CD14-positive monocyte (primary cell): Measurements from ENCODE around the gene AR. TPM values are rescaled to one million over a fixed set of nuclear protein-coding genes. Genes with fewer than 3 reads are reported as not detected.

ENCODE experiments used
- DNase-seq, 3 donors: peaks; one replicate each; pipeline ENCODE4 v3.0.0-alpha.2; 2011 to 2022
- H2AFZ ChIP-seq: 2 replicates; pipeline ENCODE4 v1.6.0; 2012; ENCODE audit warnings: mild to moderate bottlenecking, low read depth, low read length, inconsistent platforms; ENCODE audit not compliant: insufficient read depth, poor library complexity, severe bottlenecking
- H3K27ac ChIP-seq, 2 donors: 1 replicate in 1 of 2; 2 replicates in 1 of 2; pipeline ENCODE4 v1.5.1; 2012 to 2013; ENCODE audit warnings: low read length in 2 of 2, control low read depth in 1 of 2, inconsistent platforms in 1 of 2, low read depth in 1 of 2, mild to moderate bottlenecking in 1 of 2
- H3K27me3 ChIP-seq, 2 donors: one replicate each; pipeline versions ENCODE4 v1.6.0 to v1.6.1; 2011 to 2013; ENCODE audit warnings: low read length in 2 of 2; ENCODE audit not compliant: control insufficient read depth in 2 of 2, insufficient read depth in 2 of 2
- H3K36me3 ChIP-seq, 2 donors: replicated peaks in 1 of 2; 1 replicate in 1 of 2; 2 replicates in 1 of 2; pipeline versions ENCODE4 v1.5.1 to v1.6.1; 2012 to 2013; ENCODE audit warnings: low read length in 2 of 2, control low read depth in 1 of 2, inconsistent platforms in 1 of 2, mild to moderate bottlenecking in 1 of 2; ENCODE audit not compliant: insufficient read depth in 2 of 2, control insufficient read depth in 1 of 2
- H3K4me1 ChIP-seq, 2 donors: 1 replicate in 1 of 2; 2 replicates in 1 of 2; pipeline versions ENCODE4 v1.5.1 to v1.6.1; 2012 to 2013; ENCODE audit warnings: low read length in 2 of 2, control low read depth in 1 of 2, inconsistent platforms in 1 of 2, mild to moderate bottlenecking in 1 of 2, moderate library complexity in 1 of 2; ENCODE audit not compliant: insufficient read depth in 2 of 2, control insufficient read depth in 1 of 2
- H3K4me2 ChIP-seq: replicated peaks from 2 replicates; pipeline ENCODE3; 2012; ENCODE audit warnings: low read length, moderate library complexity, mild to moderate bottlenecking; ENCODE audit not compliant: poor library complexity, severe bottlenecking; ENCODE audit errors: extremely low read depth
- H3K4me3 ChIP-seq, 3 experiments: fragments of 200-600 bp in 1 of 3; sonication (generic) in 1 of 3; replicated peaks in 1 of 3; 1 replicate in 2 of 3; 2 replicates in 1 of 3; pipeline ENCODE4 v1.5.1; 2011 to 2013; ENCODE audit warnings: low read length in 3 of 3, mild to moderate bottlenecking in 3 of 3, control low read depth in 2 of 3, low read depth in 2 of 3, inconsistent platforms in 1 of 3, moderate library complexity in 1 of 3
- H3K79me2 ChIP-seq: 2 replicates; pipeline ENCODE4 v1.6.0; 2012; ENCODE audit warnings: mild to moderate bottlenecking, control low read depth, inconsistent platforms, low read length, moderate library complexity; ENCODE audit not compliant: insufficient read depth
- H3K9ac ChIP-seq: 2 replicates; pipeline ENCODE4 v1.6.0; 2017; ENCODE audit warnings: low read length, mild to moderate bottlenecking; ENCODE audit not compliant: insufficient read depth, poor library complexity, severe bottlenecking
- H3K9me3 ChIP-seq, 2 donors: replicated peaks in 1 of 2; 1 replicate in 1 of 2; 2 replicates in 1 of 2; pipeline versions ENCODE4 v1.5.1 to v1.6.1; 2012 to 2013; ENCODE audit warnings: low read length in 2 of 2, control low read depth in 1 of 2; ENCODE audit not compliant: control insufficient read depth in 1 of 2, insufficient read depth in 1 of 2
- H4K20me1 ChIP-seq: 2 replicates; pipeline ENCODE4 v1.6.0; 2012; ENCODE audit warnings: mild to moderate bottlenecking, low read length, control low read depth, moderate library complexity; ENCODE audit not compliant: insufficient read depth
- H3K27ac Mint-ChIP-seq, 7 donors: one replicate each; pipeline ENCODE4 v1.8.0; 2020; ENCODE audit warnings: mild to moderate bottlenecking in 7 of 7, mixed read lengths in 7 of 7, moderate library complexity in 6 of 7, inconsistent platforms in 2 of 7
- H3K27me3 Mint-ChIP-seq, 3 donors: one replicate each; pipeline ENCODE4 v1.8.0; 2021 to 2022; ENCODE audit warnings: low read depth in 3 of 3, mild to moderate bottlenecking in 3 of 3, mixed read lengths in 3 of 3, moderate library complexity in 3 of 3, inconsistent platforms in 1 of 3
- H3K36me3 Mint-ChIP-seq, 2 donors: one replicate each; pipeline ENCODE4 v1.8.0; 2020; ENCODE audit warnings: mixed read lengths in 2 of 2, inconsistent platforms in 1 of 2, mild to moderate bottlenecking in 1 of 2
- H3K4me1 Mint-ChIP-seq: one replicate; pipeline ENCODE4 v1.8.0; 2020; ENCODE audit warnings: mild to moderate bottlenecking, mixed read lengths
- H3K4me3 Mint-ChIP-seq, 2 donors: one replicate each; pipeline ENCODE4 v1.8.0; 2020; ENCODE audit warnings: mild to moderate bottlenecking in 2 of 2, mixed read lengths in 2 of 2, moderate library complexity in 1 of 2
- H3K9me3 Mint-ChIP-seq, 7 donors: one replicate each; pipeline ENCODE4 v1.8.0; 2020 to 2022; ENCODE audit warnings: mixed read lengths in 7 of 7, mild to moderate bottlenecking in 6 of 7, moderate library complexity in 6 of 7, inconsistent platforms in 2 of 7
- WGBS: methylation state at CpG from one replicate; pipeline ENCODE4 v1.1.5; 2013; ENCODE audit warnings: missing lambda C conversion rate; ENCODE audit not compliant: insufficient coverage; 5-methylcytosine and 5-hydroxymethylcytosine counted together
- intact Hi-C, 2 donors: fragments of 100-400 bp; cut with micrococcal nuclease; formaldehyde crosslinking; loops; one replicate each; pipeline versions ENCODE4 v1.15.0 to v1.15.1; 2023
- polyA plus RNA-seq, 3 donors: library from polyadenylated mRNA; depleted of rRNA in 1 of 3; unstranded in 2 of 3; stranded (reverse) in 1 of 3; fragments of 300-500 nt in 2 of 3; fragments of >200 nt in 1 of 3; fragmentation: Illumina TruSeq in 2 of 3; gene quantifications; 1 replicate in 2 of 3; 2 replicates in 1 of 3; pipeline ENCODE4 v1.2.3, GENCODE V29; 2012 to 2021
- TF ChIP-seq, protein P1 (sequence below): fragments of 200-600 bp; IDR thresholded peaks from one replicate; pipeline ENCODE4 v1.8.0; 2022; ENCODE audit warnings: antibody characterized with exemption, mild to moderate bottlenecking

Gene AR
- polyA plus RNA-seq, 3 donors: not detected

DNA sequence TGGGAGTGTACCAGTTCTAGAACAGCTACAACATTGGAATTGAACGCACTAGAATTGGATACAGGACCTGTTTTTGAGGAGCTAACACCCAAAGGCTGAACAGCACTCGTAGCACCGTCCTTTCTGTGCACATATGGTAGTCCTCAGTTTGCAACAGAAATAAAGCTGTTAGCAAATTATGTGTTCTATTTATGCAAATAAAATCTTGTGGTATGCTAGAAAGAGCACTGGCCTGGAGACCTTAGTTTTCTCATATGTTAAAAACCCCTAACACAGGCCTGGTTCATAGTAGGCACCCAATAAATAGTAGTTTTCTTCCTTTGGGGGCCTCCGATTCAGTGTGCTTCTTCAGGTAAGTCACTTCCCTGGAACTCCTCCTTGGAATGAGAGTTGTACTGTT lies 140.3 kb downstream of the AR start:
- Histone ChIP-seq H3K4me1 (no peaks in the 10 kb centered on the region), H4K20me1 (no peaks in the 10 kb centered on the region), H3K4me3 (no peak overlapping the region), H3K4me2 (no peak overlapping the region), H3K9ac (no peak overlapping the region), H3K9me3 (peaks cover 0 to 9% of the 10 kb centered on the region in 2 donors), H3K79me2 (no peaks in the 10 kb centered on the region), H2AFZ (no peak overlapping the region), H3K36me3 (no peaks in the 10 kb centered on the region), H3K27ac (no peak overlapping the region), H3K27me3 (no peaks in the 10 kb centered on the region)
- TF ChIP-seq, protein P1, sequence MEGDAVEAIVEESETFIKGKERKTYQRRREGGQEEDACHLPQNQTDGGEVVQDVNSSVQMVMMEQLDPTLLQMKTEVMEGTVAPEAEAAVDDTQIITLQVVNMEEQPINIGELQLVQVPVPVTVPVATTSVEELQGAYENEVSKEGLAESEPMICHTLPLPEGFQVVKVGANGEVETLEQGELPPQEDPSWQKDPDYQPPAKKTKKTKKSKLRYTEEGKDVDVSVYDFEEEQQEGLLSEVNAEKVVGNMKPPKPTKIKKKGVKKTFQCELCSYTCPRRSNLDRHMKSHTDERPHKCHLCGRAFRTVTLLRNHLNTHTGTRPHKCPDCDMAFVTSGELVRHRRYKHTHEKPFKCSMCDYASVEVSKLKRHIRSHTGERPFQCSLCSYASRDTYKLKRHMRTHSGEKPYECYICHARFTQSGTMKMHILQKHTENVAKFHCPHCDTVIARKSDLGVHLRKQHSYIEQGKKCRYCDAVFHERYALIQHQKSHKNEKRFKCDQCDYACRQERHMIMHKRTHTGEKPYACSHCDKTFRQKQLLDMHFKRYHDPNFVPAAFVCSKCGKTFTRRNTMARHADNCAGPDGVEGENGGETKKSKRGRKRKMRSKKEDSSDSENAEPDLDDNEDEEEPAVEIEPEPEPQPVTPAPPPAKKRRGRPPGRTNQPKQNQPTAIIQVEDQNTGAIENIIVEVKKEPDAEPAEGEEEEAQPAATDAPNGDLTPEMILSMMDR: no peak
- H3K9me3 Mint-ChIP-seq: peaks cover 0 to 3% (median 0%) of the 10 kb centered on the region in 7 donors
- intact Hi-C loops: no loop called here
- H3K4me3 Mint-ChIP-seq: no peak overlapping the region
- H3K27me3 Mint-ChIP-seq: peaks cover 0 to 2% (median 0%) of the 10 kb centered on the region in 3 donors
- no peak overlapping the region for H3K27ac Mint-ChIP-seq
- 100% methylated on average over 3 of the region's 4 CpGs for WGBS
- H3K4me1 Mint-ChIP-seq: peaks cover 6% of the 10 kb centered on the region
- no peaks in the 10 kb centered on the region for H3K36me3 Mint-ChIP-seq
- no peak for DNase-seq

DNA sequence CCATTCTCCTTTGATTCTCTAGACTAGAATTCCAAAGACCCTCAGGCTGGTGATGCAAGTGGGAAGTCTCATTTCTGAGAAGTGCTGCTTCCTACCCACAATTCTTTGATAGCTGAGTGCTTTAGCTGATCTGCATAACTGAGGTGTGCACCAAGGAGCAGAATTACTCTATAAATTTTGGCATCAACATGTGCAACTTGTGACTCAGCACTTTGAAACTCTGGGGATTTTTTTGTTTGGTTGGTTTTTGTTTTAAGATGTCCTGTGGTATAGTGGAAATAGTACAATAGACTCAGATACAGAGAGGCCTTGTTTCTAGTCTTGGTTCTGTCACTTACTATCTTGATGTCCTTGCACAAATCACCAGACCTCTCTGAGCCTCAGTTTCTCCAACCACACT lies 148.4 kb downstream of the AR start:
- no peak for DNase-seq
- Histone ChIP-seq H4K20me1 (no peaks in the 10 kb centered on the region), H3K79me2 (no peaks in the 10 kb centered on the region), H3K36me3 (no peaks in the 10 kb centered on the region), H3K4me3 (no peak overlapping the region), H3K9ac (no peak overlapping the region), H3K4me2 (no peak overlapping the region), H3K27ac (no peak overlapping the region), H2AFZ (no peak overlapping the region), H3K27me3 (no peaks in the 10 kb centered on the region), H3K4me1 (peaks cover 9 to 10% of the 10 kb centered on the region in 2 donors), H3K9me3 (no peaks in the 10 kb centered on the region)
- Mint-ChIP-seq H3K4me3 (no peak overlapping the region), H3K36me3 (no peaks in the 10 kb centered on the region), H3K27me3 (no peaks in the 10 kb centered on the region), H3K27ac (no peak overlapping the region), H3K9me3 (peaks cover 0 to 4% (median 0%) of the 10 kb centered on the region in 7 donors), H3K4me1 (peaks cover 21% of the 10 kb centered on the region)
- TF ChIP-seq, protein P1: no peak
- intact Hi-C loops: no loop called here
